ENCODE data around the gene PSMD12.
"Not testable (repeated sequence)": the region's sequence is repeated elsewhere in the genome, so short reads cannot be mapped to it uniquely, and the experiment has no call there.

The PSMD12 gene

GRCh38 chr17:67358612-67359011 lies 7.8 kb downstream of the PSMD12 start:
- no peak for DNase-seq (ENCODE audit: low read depth in 3 of 3)

GRCh38 chr17:67353929-67354574 lies 12.3 kb downstream of the PSMD12 start:
- DNase-seq (ENCODE audit: low read depth in 3 of 3) = no peak

- no peak for DNase-seq (ENCODE audit: low read depth in 3 of 3)
Measured at GRCh38 chr17:67353161-67353560, 13.2 kb downstream of the PSMD12 start.

- DNase-seq (ENCODE audit: low read depth in 3 of 3) = no peak
Measured at GRCh38 chr17:67349420-67349819, 17.0 kb downstream of the PSMD12 start.

GRCh38 chr17:67347826-67348225 lies 18.6 kb downstream of the PSMD12 start:
- DNase-seq (ENCODE audit: low read depth in 3 of 3) = no peak

- DNase-seq (ENCODE audit: low read depth in 3 of 3) = no peak
Measured at GRCh38 chr17:67343237-67343636, 23.1 kb downstream of the PSMD12 start.

GRCh38 chr17:67338353-67338752 lies 28.0 kb downstream of the PSMD12 start:
- DNase-seq (ENCODE audit: low read depth in 3 of 3) = not testable (repeated sequence)

GRCh38 chr17:67336859-67337258 lies 29.5 kb downstream of the PSMD12 start:
- no peak for DNase-seq (ENCODE audit: low read depth in 3 of 3)

- no peak for DNase-seq (ENCODE audit: low read depth in 3 of 3)
Measured at GRCh38 chr17:67335245-67335835, 31.0 kb downstream of the PSMD12 start.

- not testable (repeated sequence) for DNase-seq (ENCODE audit: low read depth in 3 of 3)
Measured at GRCh38 chr17:67332162-67332508, 34.2 kb downstream of the PSMD12 start.

GRCh38 chr17:67331381-67332161 lies 34.8 kb downstream of the PSMD12 start:
- DNase-seq (ENCODE audit: low read depth in 3 of 3) = not testable (repeated sequence)

GRCh38 chr17:67328026-67328425 lies 38.4 kb downstream of the PSMD12 start:
- no peak for DNase-seq (ENCODE audit: low read depth in 3 of 3)

GRCh38 chr17:67326959-67327745 lies 39.2 kb downstream of the PSMD12 start:
- DNase-seq (ENCODE audit: low read depth in 3 of 3) = not testable (repeated sequence)

GRCh38 chr17:67326440-67326839 lies 39.9 kb downstream of the PSMD12 start:
- no peak for DNase-seq (ENCODE audit: low read depth in 3 of 3)

GRCh38 chr17:67324330-67324729 lies 42.0 kb downstream of the PSMD12 start:
- DNase-seq (ENCODE audit: low read depth in 3 of 3) = no peak

- DNase-seq (ENCODE audit: low read depth in 3 of 3) = no peak
Measured at GRCh38 chr17:67323445-67323844, 42.9 kb downstream of the PSMD12 start.

- no peak for DNase-seq (ENCODE audit: low read depth in 3 of 3)
Measured at GRCh38 chr17:67322042-67322787, 44.2 kb downstream of the PSMD12 start.

GRCh38 chr17:67321486-67321885 lies 44.9 kb downstream of the PSMD12 start:
- not testable (repeated sequence) for DNase-seq (ENCODE audit: low read depth in 3 of 3)

- DNase-seq (ENCODE audit: low read depth in 3 of 3) = no peak
Measured at GRCh38 chr17:67316781-67317180, 49.6 kb downstream of the PSMD12 start.

- DNase-seq (ENCODE audit: low read depth in 3 of 3) = no peak
Measured at GRCh38 chr17:67315865-67316264, 50.5 kb downstream of the PSMD12 start.

GRCh38 chr17:67312265-67312664 lies 54.1 kb downstream of the PSMD12 start:
- no peak for DNase-seq (ENCODE audit: low read depth in 3 of 3)
